Measurements from ENCODE around the gene AIP. TPM values are rescaled to one million over a fixed set of nuclear protein-coding genes. Genes with fewer than 3 reads are reported as not detected.

The AIP gene
- total and polyA plus RNA-seq, 2 of the 8 experiments (the other 6 are each of a cell fraction or from before 2014, with no cell fraction given): 29.8 to 54.4 TPM

- TF ChIP-seq KDM5A (IDR thresholded peaks at IDR 0.05; ENCODE audit: low read length) (no peak), USF2 (IDR thresholded peaks at IDR 0.05; ENCODE audit: low read length) (no peak), SUZ12 (IDR thresholded peaks at IDR 0.05; ENCODE audit: low read length) (no peak), CTCF (IDR thresholded peaks at IDR 0.05; ENCODE audit: control extremely low read depth in 1 of 3, insufficient read depth in 1 of 3, low read depth in 1 of 3, low read length in 3 of 3) (no peak)
Observed at GRCh38 chr11:67456068-67456705, 26.6 kb upstream of the AIP start (continued).

All from H1 (cell line).